ENCODE results near the gene TERT. TPM values are rescaled to one million over a fixed set of nuclear protein-coding genes. Genes with fewer than 3 reads are reported as not detected.

TERT gene
- total RNA-seq = not detected in 2 replicates

GRCh38 chr5:1294835-1295649, at the start of gene TERT:
Gene TERT, minus strand, starts transcription at chr5:1295068. Its CDS starts 79 bp downstream, at chr5:1294989.

GRCh38 chr5:1225081-1225480, 69.8 kb downstream of the TERT start, which contains the start of gene SLC6A18:
Gene SLC6A18, plus strand, starts transcription at chr5:1225381. Its CDS starts 97 bp downstream, at chr5:1225478.

Other genes with a start within 250 kb of the TERT start
- 12.8 and 28.1 TPM in 2 replicates for gene SLC12A7, start 183.0 kb downstream of the TERT start, total RNA-seq
- not detected in 2 replicates for gene SLC6A19, start 93.5 kb downstream of the TERT start, total RNA-seq
- gene SLC6A18, start 69.7 kb downstream of the TERT start, total RNA-seq = not detected in 2 replicates
- gene CLPTM1L, start 50.0 kb upstream of the TERT start, total RNA-seq = 278 and 334 TPM in 2 replicates
- gene SLC6A3, start 150.4 kb upstream of the TERT start, total RNA-seq = not detected in 2 replicates
- 36.8 and 53.1 TPM in 2 replicates for gene LPCAT1, start 228.9 kb upstream of the TERT start, total RNA-seq

Data from smooth muscle cell of the umbilical artery (primary cell).